Pulmonary artery endothelial cell (primary cell): Measurements from ENCODE around the gene WDR93. TPM values are rescaled to one million over a fixed set of nuclear protein-coding genes. Genes with fewer than 3 reads are reported as not detected.
"Not testable (repeated sequence)": the region's sequence is repeated elsewhere in the genome, so short reads cannot be mapped to it uniquely, and the experiment has no call there.

Experiments
- DNase-seq: peaks from one replicate; pipeline ENCODE4 v3.0.0-alpha.2; 2011; ENCODE audit warnings: low read depth, low spot score
- total RNA-seq: library from RNA; depleted of rRNA; stranded (reverse); fragments of >200 nt; gene quantifications from 2 replicates; pipeline ENCODE4 v1.2.3, GENCODE V29; 2014

WDR93 gene
- total RNA-seq, 1 donor from 2014 or later = under 0.01 TPM

DNA sequence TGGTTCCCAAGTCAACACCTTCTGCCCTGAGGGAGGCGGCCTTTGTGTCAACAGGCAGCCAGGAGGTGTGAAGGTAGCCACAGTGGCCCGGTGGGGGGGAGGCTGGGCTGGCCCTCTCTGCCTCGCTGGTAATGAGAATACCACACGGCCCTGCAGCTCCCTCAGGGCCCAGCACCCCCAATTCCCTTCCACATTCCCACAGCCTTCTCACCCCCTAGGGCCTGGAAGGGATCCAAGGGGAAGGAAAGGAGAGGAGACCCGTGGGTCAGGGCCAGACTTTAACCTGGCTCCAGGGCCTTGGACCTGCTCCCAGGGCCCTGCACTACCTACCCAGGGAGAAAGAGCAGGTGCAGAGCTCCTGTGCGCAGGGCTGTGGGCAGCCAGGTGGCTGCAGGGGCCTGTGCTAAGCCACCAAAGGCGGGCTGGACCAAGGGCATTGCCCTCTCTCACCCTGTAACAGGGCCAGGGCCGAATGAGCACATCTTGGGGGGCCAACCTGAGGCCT, 76.9 kb downstream of the WDR93 start:
- no peak for DNase-seq

GRCh38 chr15:89768071-89768500, 77.5 kb downstream of the WDR93 start:
- no peak for DNase-seq

GRCh38 chr15:89769366-89769765, 78.8 kb downstream of the WDR93 start:
- DNase-seq = no peak

DNA sequence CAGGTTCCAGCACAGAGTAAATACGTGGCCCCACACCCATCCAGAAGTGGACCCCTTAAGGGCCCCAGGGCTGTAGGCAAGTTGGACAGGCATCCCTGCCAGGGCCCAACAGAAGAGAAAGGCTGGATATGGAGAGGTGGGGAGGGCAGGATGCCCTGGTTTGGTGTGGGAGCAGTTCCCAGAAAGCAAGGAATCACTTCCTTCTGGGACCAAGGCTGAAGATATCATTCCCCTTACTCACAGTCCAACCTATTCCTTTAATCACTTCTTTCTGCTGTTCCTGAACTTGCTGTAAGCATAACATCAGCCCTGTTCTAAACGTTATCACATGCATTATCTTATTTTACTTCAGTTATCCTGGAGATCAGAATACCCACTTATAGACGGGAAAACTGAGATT, 79.4 kb downstream of the WDR93 start:
- DNase-seq = no peak

- no peak for DNase-seq
Measured at GRCh38 chr15:89772932-89773583, 82.4 kb downstream of the WDR93 start.

DNA sequence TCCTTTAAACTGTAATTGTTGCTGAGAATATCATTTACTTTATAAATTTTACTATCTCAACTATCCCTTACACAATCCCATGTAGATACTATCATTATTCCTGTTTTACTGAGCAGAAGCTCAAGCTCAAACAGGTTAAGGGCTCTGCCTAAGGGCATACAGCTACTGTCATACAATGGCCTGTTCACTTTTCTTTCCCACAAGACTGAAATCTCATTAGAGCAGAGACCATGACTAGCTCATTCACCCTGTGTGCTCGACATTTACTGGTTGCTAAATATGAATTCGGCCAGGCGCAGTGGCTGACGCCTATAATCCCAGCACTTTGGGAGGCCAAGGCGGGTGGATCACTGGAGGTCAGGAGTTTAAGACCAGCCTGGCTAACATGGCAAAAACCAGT, 83.9 kb downstream of the WDR93 start:
- DNase-seq = no peak

- no peak for DNase-seq
Measured at GRCh38 chr15:89775815-89776214, 85.2 kb downstream of the WDR93 start.

- no peak for DNase-seq
Measured at GRCh38 chr15:89776274-89777072, 85.9 kb downstream of the WDR93 start, which contains the start of gene MESP2. TSS of gene MESP2 (plus strand) at chr15:89776332. CDS start at chr15:89776358, 26 bp downstream.

- DNase-seq = no peak
Measured at GRCh38 chr15:89777073-89777751, 86.6 kb downstream of the WDR93 start.

DNA sequence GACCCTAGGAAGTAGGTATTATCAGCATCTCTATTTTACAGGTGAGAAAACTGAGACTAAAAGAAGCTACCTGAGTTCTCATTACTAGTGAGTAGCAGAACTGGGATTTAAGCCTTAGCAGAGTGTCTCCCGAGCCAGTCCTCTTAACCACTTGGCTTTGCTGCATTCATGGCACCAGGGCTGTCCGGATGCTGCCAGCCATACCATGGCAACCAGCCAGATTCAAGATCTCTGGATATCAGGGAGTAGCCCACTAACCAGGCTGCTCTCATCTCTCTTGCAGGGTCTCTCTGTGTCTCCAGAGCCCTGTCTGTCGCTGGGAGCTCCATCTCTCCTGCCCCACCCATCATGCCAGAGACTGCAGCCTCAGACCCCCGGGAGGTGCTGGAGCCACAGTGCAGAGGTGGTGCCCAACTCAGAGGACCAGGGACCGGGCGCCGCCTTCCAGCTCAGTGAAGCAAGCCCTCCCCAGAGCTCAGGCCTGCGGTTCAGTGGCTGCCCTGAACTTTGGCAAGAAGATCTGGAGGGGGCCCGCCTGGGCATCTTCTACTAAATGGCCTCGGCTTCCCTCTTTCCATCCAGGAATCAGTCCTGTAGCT, 87.3 kb downstream of the WDR93 start:
- no peak for DNase-seq

- DNase-seq = no peak
Measured at GRCh38 chr15:89778861-89779260, 88.2 kb downstream of the WDR93 start.

- no peak for DNase-seq
Measured at GRCh38 chr15:89780601-89781000, 90.0 kb downstream of the WDR93 start.

DNA sequence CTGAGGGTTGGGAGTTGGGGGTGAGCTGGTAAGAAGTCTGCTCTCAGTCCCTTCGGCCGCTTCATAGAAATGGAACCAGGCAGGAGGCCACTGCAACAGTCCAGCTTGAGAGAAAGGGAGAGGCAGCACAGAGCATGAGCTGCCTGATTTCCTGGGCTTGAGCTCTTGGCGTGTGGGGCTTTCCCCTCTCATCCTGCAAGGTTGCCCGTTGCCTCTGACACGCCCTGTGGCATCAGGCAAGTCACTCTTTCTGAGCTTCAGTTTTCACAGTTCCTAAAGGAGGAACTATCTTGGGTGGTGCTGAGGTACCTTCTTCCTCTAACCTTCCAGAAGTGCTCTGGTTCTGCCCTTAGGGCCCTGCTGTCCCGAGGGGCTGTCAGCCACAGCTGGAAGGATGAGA, 90.4 kb downstream of the WDR93 start:
- no peak for DNase-seq

DNA sequence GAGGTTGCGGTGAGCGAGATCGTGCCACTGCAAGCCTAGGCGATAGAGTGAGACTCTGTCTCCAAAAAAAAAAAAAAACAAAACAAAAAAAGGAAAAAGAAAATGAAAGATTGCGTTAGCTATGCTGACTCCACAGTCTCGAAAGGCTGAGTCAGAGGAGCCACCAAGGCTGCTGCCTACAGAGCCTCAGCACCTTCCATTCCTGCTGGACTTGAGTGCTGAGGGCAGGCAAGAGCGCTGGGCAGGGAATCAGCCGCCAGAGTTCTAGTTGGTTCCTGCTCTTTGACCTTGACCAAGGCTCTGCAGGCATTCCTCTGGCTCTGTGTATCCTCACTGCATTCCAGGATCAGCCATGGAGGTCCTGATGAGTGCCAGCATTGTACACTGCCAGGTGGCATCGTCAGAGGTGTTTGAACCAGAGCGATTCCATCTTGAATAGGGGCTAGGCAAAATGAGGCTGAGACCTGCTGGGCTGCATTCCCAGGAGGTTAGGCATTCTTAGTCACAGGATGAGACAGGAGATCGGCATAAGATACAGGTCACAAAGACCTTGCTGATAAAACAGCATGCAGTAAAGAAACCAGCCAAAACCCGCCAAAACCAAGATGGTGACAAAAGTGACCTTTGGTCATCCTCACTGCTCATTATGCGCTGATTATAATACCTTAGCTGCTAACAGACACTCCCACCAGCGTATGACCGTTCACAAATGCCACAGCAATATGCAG, 91.4 kb downstream of the WDR93 start:
- DNase-seq = no peak

- DNase-seq = not testable (repeated sequence)
Measured at GRCh38 chr15:89782619-89782950, 92.0 kb downstream of the WDR93 start.

GRCh38 chr15:89783111-89783860, 92.7 kb downstream of the WDR93 start:
- DNase-seq = no peak

DNA sequence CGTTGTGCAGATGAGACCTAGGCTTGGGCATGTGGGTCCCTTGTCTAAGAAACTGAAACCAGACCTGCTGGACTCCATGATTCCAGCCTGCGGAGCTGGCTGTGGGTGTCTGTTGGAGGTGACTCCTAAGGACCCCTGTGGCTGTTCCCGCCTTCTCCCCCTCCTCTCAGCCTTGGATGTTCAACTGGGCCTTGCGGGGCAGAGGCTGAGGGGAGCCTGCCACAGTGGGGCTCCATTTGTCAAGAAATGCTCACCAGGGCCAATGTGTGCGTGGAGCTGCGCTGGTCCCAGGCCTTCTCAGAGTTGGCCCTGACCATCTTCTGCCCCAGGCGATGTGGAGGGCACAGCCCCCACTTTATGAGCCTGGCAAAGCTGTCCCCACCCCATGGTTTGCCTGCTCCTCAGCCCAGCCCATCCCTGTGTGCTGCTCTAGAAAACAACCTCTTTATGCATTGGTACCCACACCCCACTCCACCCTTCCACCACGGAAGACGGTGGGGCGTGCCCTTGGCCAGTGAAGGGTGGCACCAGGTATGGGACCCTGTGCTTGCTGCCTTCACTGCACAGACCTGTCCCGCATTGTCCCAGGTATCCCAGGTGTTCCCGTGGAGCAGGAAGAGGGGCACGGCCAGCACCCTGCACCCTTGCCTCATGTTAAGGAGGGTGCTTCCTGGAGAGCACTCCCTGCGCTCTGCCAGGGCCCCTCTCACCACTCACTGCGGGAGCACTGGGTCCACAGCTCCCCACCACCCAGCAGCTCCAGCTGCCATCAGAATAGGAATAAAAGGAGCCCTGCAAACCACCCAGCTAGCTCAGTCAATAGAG, 93.5 kb downstream of the WDR93 start:
- DNase-seq = no peak

DNA sequence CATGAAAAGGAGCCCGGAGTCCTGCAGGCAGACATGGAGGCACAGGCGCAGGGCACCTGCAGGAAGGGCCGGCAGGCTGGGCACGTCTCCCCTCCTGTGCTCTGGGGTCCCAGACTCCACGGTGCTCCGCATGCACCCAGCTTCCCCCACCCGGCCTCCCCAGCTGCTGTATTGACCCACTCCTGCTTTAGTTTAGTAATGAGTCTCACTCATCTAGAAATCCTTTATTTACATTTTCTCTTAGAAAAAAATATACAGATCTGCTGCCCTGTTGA, 94.0 kb downstream of the WDR93 start:
- DNase-seq = no peak

GRCh38 chr15:89785064-89785773, 94.6 kb downstream of the WDR93 start:
- no peak for DNase-seq
